ENCODE data around the gene SH3D19.

SH3D19 gene

DNA sequence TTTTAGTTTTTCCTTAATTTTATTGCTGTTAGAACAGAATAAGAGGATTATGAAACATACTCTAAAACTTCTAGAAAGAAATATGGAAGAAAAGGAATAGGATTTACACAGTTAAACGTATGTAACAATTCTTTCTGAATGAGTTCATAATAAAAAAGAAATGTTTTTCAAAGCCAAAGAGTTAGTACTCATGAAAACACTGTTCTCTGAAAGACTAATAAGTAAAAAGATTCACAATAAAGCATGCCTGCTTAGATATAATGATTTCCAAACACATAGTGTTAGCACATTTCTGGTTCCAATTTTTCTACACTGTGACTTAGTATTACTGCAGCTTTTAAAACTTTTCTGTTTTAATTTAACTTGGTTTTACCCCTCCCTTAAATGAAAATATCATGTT is 98.2 kb downstream of the SH3D19 start:
- no peaks in the 10 kb centered on the region for H3K79me2 ChIP-seq (ENCODE audit: low read length)
- H3K4me2 ChIP-seq (ENCODE audit: low read length), result peak overlapping the region; percentile 72
- H4K20me1 ChIP-seq (ENCODE audit: insufficient read depth, low read length), result no peaks in the 10 kb centered on the region
- H3K9ac ChIP-seq (ENCODE audit: low read length), result peak overlapping the region; percentile 26; the same call in 1 of the 2 replicates
- peak overlapping the region; percentile 64 for H2AFZ ChIP-seq (ENCODE audit: low read depth, low read length)
- no peaks in the 10 kb centered on the region for H3K9me3 ChIP-seq (ENCODE audit: insufficient read depth, low read length)
- H3K4me3 ChIP-seq (ENCODE audit: low read length), result peak overlapping the region; percentile 63
- no peaks in the 10 kb centered on the region for H3K36me3 ChIP-seq (replicated peaks; ENCODE audit: low read depth, low read length)
- TF ChIP-seq, protein P1, sequence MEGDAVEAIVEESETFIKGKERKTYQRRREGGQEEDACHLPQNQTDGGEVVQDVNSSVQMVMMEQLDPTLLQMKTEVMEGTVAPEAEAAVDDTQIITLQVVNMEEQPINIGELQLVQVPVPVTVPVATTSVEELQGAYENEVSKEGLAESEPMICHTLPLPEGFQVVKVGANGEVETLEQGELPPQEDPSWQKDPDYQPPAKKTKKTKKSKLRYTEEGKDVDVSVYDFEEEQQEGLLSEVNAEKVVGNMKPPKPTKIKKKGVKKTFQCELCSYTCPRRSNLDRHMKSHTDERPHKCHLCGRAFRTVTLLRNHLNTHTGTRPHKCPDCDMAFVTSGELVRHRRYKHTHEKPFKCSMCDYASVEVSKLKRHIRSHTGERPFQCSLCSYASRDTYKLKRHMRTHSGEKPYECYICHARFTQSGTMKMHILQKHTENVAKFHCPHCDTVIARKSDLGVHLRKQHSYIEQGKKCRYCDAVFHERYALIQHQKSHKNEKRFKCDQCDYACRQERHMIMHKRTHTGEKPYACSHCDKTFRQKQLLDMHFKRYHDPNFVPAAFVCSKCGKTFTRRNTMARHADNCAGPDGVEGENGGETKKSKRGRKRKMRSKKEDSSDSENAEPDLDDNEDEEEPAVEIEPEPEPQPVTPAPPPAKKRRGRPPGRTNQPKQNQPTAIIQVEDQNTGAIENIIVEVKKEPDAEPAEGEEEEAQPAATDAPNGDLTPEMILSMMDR (IDR thresholded peaks at IDR 0.05; ENCODE audit: low read depth, low read length), result no peak
- TF ChIP-seq EZH2phosphoT487 (IDR thresholded peaks at IDR 0.05; ENCODE audit: low read depth), result no peak
- peak overlapping the region; percentile 51 for H3K27ac ChIP-seq (ENCODE audit: low read length)
- H3K27me3 ChIP-seq (ENCODE audit: low read depth, low read length), result no peaks in the 10 kb centered on the region
- H3K4me1 ChIP-seq (ENCODE audit: low read length), result peaks cover 41% of the 10 kb centered on the region

DNA sequence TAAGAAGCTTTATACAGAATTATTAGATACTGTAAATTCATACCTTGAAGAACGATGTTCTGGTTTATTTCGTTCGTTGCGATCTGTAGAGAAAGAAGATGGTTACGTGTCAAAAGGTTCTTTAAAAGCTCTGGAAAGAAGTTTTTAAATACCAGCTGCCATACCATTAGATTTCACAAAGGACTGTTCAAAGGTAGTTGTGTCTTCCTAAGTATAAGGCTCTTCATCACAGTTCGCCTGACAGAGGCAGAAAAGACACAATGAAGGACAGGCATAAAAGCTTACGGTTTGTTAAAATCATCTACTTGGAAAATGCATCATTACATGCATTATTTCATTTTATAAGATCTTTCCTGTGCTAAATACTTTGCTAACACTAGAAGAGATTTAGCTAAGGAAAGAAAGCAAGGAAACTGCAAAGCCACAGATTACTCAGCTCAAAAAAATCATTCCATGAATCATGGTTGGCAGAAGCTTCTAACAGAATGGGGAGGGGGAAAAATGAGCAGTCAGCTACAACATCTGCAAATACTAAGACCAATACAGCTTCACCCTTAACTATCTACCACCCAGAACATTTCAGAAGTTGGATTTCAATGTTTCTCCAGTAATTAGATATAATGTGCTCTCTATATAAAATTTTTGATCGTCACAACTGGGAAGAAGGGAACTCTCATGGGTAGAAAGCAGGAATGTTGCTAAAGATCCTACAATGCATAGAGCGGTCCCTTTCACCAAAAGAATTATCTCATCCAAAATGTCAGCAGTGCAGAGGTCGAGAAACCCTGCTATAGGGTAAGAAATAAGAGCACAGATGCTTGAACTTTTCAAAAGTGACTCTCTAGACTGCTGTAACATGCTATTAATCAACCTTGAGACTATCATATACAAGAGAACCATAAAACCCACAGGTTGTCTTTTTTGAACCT is 99.1 kb downstream of the SH3D19 start:
- no peak for TF ChIP-seq EZH2phosphoT487 (IDR thresholded peaks at IDR 0.05; ENCODE audit: low read depth)
- TF ChIP-seq, protein P1 (IDR thresholded peaks at IDR 0.05; ENCODE audit: low read depth, low read length), result no peak
- H4K20me1 ChIP-seq (ENCODE audit: insufficient read depth, low read length), result no peaks in the 10 kb centered on the region
- H3K27ac ChIP-seq (ENCODE audit: low read length), result no peak overlapping the region
- H3K9me3 ChIP-seq (ENCODE audit: insufficient read depth, low read length), result no peaks in the 10 kb centered on the region
- H3K4me3 ChIP-seq (ENCODE audit: low read length), result no peak overlapping the region
- H3K9ac ChIP-seq (ENCODE audit: low read length), result no peak overlapping the region
- H3K79me2 ChIP-seq (ENCODE audit: low read length), result no peaks in the 10 kb centered on the region
- H3K27me3 ChIP-seq (ENCODE audit: low read depth, low read length), result no peaks in the 10 kb centered on the region
- H3K4me1 ChIP-seq (ENCODE audit: low read length), result peaks cover 41% of the 10 kb centered on the region
- no peaks in the 10 kb centered on the region for H3K36me3 ChIP-seq (replicated peaks; ENCODE audit: low read depth, low read length)
- peak overlapping the region; percentile 72; the same call in 1 of the 2 replicates for H3K4me2 ChIP-seq (ENCODE audit: low read length)
- no peak overlapping the region for H2AFZ ChIP-seq (ENCODE audit: low read depth, low read length)

DNA sequence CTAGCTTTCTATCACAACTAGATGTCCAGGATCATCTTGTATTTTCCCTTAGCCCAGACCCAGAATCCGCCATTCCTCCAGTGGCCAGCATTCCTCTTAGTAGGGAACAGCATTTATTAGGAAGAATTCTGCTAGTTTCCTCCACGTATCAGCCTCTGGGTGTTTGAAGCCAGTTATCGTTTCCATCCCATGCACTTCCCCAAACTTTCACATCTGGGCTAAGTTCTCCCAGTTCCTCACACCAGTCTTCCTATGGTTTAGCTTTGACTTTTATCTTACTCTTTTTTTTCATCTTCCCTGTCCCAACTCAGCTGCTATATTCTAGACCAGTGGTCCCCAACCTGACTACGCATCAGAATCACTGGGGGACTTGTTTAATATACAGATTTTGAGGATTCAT is 101.9 kb downstream of the SH3D19 start:
- Histone ChIP-seq H3K36me3 (replicated peaks; ENCODE audit: low read depth, low read length) (no peaks in the 10 kb centered on the region), H4K20me1 (ENCODE audit: insufficient read depth, low read length) (no peaks in the 10 kb centered on the region)

DNA sequence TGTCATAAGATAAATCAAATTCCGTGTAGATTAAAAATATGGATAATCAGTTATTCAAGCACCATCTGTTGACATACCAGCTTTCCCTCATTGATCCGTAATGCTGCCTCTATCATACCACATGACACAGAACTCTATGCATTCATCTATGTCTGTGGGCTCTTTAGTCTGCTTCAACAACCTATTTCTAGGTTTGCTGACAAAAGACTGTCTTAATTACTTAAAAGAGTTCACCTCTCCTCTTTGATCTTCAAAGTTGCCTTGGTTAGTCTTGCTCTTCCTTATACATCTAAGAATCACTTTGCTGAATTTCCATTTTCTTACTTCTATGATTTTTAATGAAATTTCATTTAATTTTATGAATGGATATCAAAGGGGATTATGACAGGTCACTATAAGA is 105.5 kb downstream of the SH3D19 start:
- Histone ChIP-seq H3K4me3 (ENCODE audit: low read length) (no peak overlapping the region), H3K27me3 (ENCODE audit: low read depth, low read length) (no peaks in the 10 kb centered on the region), H3K36me3 (replicated peaks; ENCODE audit: low read depth, low read length) (no peaks in the 10 kb centered on the region), H3K9me3 (ENCODE audit: insufficient read depth, low read length) (no peaks in the 10 kb centered on the region), H3K4me2 (ENCODE audit: low read length) (no peak overlapping the region), H3K9ac (ENCODE audit: low read length) (no peak overlapping the region), H2AFZ (ENCODE audit: low read depth, low read length) (no peak overlapping the region), H3K79me2 (ENCODE audit: low read length) (no peaks in the 10 kb centered on the region), H3K4me1 (ENCODE audit: low read length) (no peaks in the 10 kb centered on the region), H3K27ac (ENCODE audit: low read length) (no peak overlapping the region), H4K20me1 (ENCODE audit: insufficient read depth, low read length) (no peaks in the 10 kb centered on the region)
- TF ChIP-seq, protein P1 (IDR thresholded peaks at IDR 0.05; ENCODE audit: low read depth, low read length), result no peak
- no peak for TF ChIP-seq EZH2phosphoT487 (IDR thresholded peaks at IDR 0.05; ENCODE audit: low read depth)

More for the DNA sequence above, 101.9 kb downstream of the SH3D19 start:
- Histone ChIP-seq H3K4me3 (ENCODE audit: low read length) (no peak overlapping the region), H3K4me1 (ENCODE audit: low read length) (peaks cover 23% of the 10 kb centered on the region), H3K27me3 (ENCODE audit: low read depth, low read length) (no peaks in the 10 kb centered on the region), H3K4me2 (ENCODE audit: low read length) (no peak overlapping the region), H3K9me3 (ENCODE audit: insufficient read depth, low read length) (no peaks in the 10 kb centered on the region), H3K9ac (ENCODE audit: low read length) (no peak overlapping the region), H3K27ac (ENCODE audit: low read length) (no peak overlapping the region), H2AFZ (ENCODE audit: low read depth, low read length) (no peak overlapping the region), H3K79me2 (ENCODE audit: low read length) (no peaks in the 10 kb centered on the region)
- no peak for TF ChIP-seq EZH2phosphoT487 (IDR thresholded peaks at IDR 0.05; ENCODE audit: low read depth)
- TF ChIP-seq, protein P1 (IDR thresholded peaks at IDR 0.05; ENCODE audit: low read depth, low read length), result no peak

Data from OCI-LY3 (cell line).